Retinal pigment epithelial cell (primary cell): ENCODE results near the gene MOV10L1.

Source experiments
- DNase-seq: peaks from one replicate; pipeline ENCODE4 v3.0.0-alpha.2; 2010; ENCODE audit warnings: low read depth
- H3K4me3 ChIP-seq: 2 replicates; pipeline ENCODE4 v1.5.1; 2011; ENCODE audit warnings: mild to moderate bottlenecking, low read length, control low read depth, moderate library complexity
- TF ChIP-seq, protein P1 (sequence below): conservative IDR thresholded peaks from 2 replicates; pipeline ENCODE4 v1.5.1; 2011; ENCODE audit warnings: low read depth, low read length, control low read depth, inconsistent platforms

The MOV10L1 gene

GRCh38 chr22:50046481-50047245, 43.1 kb upstream of the MOV10L1 start:
- no peak for DNase-seq
- H3K4me3 ChIP-seq: no peak overlapping the region
- TF ChIP-seq, protein P1, sequence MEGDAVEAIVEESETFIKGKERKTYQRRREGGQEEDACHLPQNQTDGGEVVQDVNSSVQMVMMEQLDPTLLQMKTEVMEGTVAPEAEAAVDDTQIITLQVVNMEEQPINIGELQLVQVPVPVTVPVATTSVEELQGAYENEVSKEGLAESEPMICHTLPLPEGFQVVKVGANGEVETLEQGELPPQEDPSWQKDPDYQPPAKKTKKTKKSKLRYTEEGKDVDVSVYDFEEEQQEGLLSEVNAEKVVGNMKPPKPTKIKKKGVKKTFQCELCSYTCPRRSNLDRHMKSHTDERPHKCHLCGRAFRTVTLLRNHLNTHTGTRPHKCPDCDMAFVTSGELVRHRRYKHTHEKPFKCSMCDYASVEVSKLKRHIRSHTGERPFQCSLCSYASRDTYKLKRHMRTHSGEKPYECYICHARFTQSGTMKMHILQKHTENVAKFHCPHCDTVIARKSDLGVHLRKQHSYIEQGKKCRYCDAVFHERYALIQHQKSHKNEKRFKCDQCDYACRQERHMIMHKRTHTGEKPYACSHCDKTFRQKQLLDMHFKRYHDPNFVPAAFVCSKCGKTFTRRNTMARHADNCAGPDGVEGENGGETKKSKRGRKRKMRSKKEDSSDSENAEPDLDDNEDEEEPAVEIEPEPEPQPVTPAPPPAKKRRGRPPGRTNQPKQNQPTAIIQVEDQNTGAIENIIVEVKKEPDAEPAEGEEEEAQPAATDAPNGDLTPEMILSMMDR: no peak

DNA sequence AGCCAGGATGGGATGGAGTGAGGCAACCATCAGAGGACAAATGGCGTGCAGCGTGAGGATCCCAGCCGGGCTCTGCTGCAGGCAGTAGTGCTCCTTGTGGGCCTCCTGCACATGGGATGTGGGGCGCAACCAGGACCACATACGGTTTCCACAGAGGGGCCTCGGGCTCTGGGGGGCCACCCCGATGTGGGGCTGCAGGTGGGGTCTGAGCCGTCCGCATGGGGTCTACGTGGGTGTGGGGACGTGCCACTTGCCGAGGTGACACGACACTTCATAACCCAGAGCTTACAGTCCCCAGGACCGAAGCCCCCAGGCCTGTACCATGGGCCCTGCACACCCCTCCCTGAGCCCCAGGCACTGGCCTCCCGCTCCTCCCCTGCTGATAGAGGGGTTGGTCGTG, 42.5 kb upstream of the MOV10L1 start:
- no peak for DNase-seq
- H3K4me3 ChIP-seq: no peak overlapping the region
- TF ChIP-seq, protein P1: no peak

- no peak overlapping the region for H3K4me3 ChIP-seq
- DNase-seq: no peak
- TF ChIP-seq, protein P1: no peak
Measured at GRCh38 chr22:50048061-50048765, 41.6 kb upstream of the MOV10L1 start.

DNA sequence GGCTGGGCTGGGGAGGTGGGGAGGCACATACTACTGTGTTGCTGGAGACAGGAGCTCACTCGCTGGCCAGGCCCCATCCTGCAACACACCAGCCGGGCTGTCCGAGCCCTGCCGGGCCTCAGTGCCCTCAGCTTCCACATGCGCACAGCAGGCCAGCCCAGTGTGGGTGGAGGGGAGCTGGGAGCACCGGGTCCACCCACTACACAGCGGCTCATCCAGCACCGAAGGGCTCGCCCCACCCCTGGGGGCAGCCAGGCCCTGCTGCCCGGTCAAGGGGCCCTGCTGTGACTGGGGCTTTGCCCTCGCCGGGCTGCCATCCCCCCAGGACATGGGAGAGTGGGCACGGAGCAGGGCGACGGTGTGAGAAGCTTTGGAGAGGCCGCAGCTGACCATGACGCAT, 41.0 kb upstream of the MOV10L1 start:
- DNase-seq: no peak
- TF ChIP-seq, protein P1: no peak
- no peak overlapping the region for H3K4me3 ChIP-seq

- DNase-seq: no peak
- TF ChIP-seq, protein P1: no peak
Measured at GRCh38 chr22:50049299-50050195, 40.3 kb upstream of the MOV10L1 start.

DNA sequence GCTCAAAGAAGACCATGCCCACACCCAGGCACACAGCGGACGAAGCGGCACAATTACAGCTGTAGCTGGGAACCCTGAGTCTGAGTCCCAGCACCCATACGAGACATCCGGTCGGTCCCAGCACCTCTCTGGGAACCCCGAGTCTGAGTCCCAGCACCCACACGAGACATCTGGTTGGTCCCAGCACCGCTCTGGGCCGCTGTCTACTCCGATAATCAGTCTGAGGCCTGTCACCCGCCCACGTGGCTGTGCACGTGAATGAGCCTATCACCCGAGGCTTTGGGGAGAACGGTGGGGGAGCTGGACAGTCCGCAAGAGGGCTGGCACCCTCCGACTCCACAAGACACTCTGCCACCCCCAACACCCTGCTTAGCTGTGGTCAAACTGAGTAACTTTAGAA, 37.9 kb upstream of the MOV10L1 start:
- H3K4me3 ChIP-seq: no peak overlapping the region
- TF ChIP-seq, protein P1: no peak
- DNase-seq: no peak

More at GRCh38 chr22:50049299-50050195, 40.3 kb upstream of the MOV10L1 start:
- no peak overlapping the region for H3K4me3 ChIP-seq
